Chondrocyte (in vitro differentiated cells): Measurements from ENCODE around the gene SIL1. TPM values are rescaled to one million over a fixed set of nuclear protein-coding genes. Genes with fewer than 3 reads are reported as not detected.

Experiments
- DNase-seq: peaks from one replicate; pipeline ENCODE4 v3.0.0; 2021; ENCODE audit warnings: mixed read lengths, low spot score
- H3K27ac Mint-ChIP-seq: one replicate; pipeline ENCODE4 v1.8.0; 2021; ENCODE audit warnings: mild to moderate bottlenecking, moderate library complexity, mixed read lengths; ENCODE audit not compliant: unreplicated experiment
- H3K27me3 Mint-ChIP-seq: 2 replicates; pipeline ENCODE4 v1.8.0; 2021; ENCODE audit warnings: low read depth, mixed read lengths
- H3K36me3 Mint-ChIP-seq: 2 replicates; pipeline ENCODE4 v1.8.0; 2021; ENCODE audit warnings: low read depth, mixed read lengths
- H3K4me1 Mint-ChIP-seq: 2 replicates; pipeline ENCODE4 v1.8.0; 2021; ENCODE audit warnings: low read depth, mild to moderate bottlenecking, mixed read lengths
- H3K4me3 Mint-ChIP-seq: one replicate; pipeline ENCODE4 v1.8.0; 2021; ENCODE audit warnings: mild to moderate bottlenecking, moderate library complexity, mixed read lengths; ENCODE audit not compliant: unreplicated experiment
- H3K9me3 Mint-ChIP-seq: 2 replicates; pipeline ENCODE4 v1.8.0; 2021; ENCODE audit warnings: low read depth, mixed read lengths
- CTCF ChIP-seq: fragments of 200-600 bp; sonication (generic); IDR thresholded peaks from 2 replicates; pipeline ENCODE4 v1.5.0; 2021; ENCODE audit warnings: antibody characterized with exemption, mild to moderate bottlenecking, moderate library complexity
- total RNA-seq: library from RNA; stranded (reverse); gene quantifications from 3 replicates; pipeline ENCODE4 v1.2.1, GENCODE V29; 2021

Gene SIL1
- total RNA-seq, 1 donor from 2014 or later = 71.1 TPM

DNA sequence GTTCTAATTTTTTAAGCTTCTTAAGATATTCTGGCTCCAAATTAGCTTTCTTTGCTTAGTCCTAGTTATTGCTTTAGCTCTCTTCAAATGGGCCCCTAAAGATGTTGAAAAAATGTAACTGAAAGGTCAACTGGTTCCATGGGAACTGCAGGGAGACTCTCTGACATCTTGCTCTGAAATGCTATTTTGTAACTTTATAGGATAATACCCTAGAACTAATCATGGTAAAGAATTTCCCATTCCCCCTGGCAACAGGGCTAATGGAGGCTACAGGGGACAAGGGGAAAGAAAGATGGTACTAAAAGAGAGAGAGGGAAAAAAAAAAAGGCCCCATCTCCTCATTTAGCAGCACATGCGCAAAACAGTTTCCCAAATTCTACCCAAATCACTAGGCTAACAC is 39.4 kb downstream of the SIL1 start:
- H3K4me1 Mint-ChIP-seq = peaks cover 21% of the 10 kb centered on the region
- TF ChIP-seq CTCF = no peak
- H3K9me3 Mint-ChIP-seq = no peaks in the 10 kb centered on the region
- DNase-seq = no peak
- H3K27ac Mint-ChIP-seq = no peak overlapping the region
- H3K27me3 Mint-ChIP-seq = no peaks in the 10 kb centered on the region
- H3K4me3 Mint-ChIP-seq = no peak overlapping the region
- peaks cover 1% of the 10 kb centered on the region for H3K36me3 Mint-ChIP-seq

GRCh38 chr5:139157556-139157955 is 40.6 kb downstream of the SIL1 start:
- Mint-ChIP-seq H3K27me3 (no peaks in the 10 kb centered on the region), H3K9me3 (no peaks in the 10 kb centered on the region), H3K27ac (no peak overlapping the region), H3K4me3 (no peak overlapping the region), H3K4me1 (peaks cover 21% of the 10 kb centered on the region), H3K36me3 (peaks cover 1% of the 10 kb centered on the region)
- TF ChIP-seq CTCF = no peak
- no peak for DNase-seq

GRCh38 chr5:139156814-139157213 is 41.4 kb downstream of the SIL1 start:
- no peak for TF ChIP-seq CTCF
- no peak overlapping the region for H3K27ac Mint-ChIP-seq
- H3K4me1 Mint-ChIP-seq = peaks cover 25% of the 10 kb centered on the region
- no peaks in the 10 kb centered on the region for H3K27me3 Mint-ChIP-seq
- peaks cover 1% of the 10 kb centered on the region for H3K36me3 Mint-ChIP-seq
- no peaks in the 10 kb centered on the region for H3K9me3 Mint-ChIP-seq
- no peak overlapping the region for H3K4me3 Mint-ChIP-seq
- no peak for DNase-seq

- TF ChIP-seq CTCF = no peak
- Mint-ChIP-seq H3K27ac (no peak overlapping the region), H3K36me3 (peaks cover 1% of the 10 kb centered on the region), H3K4me3 (no peak overlapping the region), H3K4me1 (peaks cover 36% of the 10 kb centered on the region), H3K27me3 (no peaks in the 10 kb centered on the region), H3K9me3 (no peaks in the 10 kb centered on the region)
- DNase-seq = no peak
Observed at GRCh38 chr5:139155333-139155732, 42.8 kb downstream of the SIL1 start.

- H3K9me3 Mint-ChIP-seq = no peaks in the 10 kb centered on the region
- H3K4me3 Mint-ChIP-seq = no peak overlapping the region
- peaks cover 1% of the 10 kb centered on the region for H3K36me3 Mint-ChIP-seq
- DNase-seq = no peak
- no peak for TF ChIP-seq CTCF
- peaks cover 50% of the 10 kb centered on the region for H3K4me1 Mint-ChIP-seq
- no peaks in the 10 kb centered on the region for H3K27me3 Mint-ChIP-seq
- no peak overlapping the region for H3K27ac Mint-ChIP-seq
Observed at GRCh38 chr5:139151902-139152301, 46.3 kb downstream of the SIL1 start.
